Activated T-helper 1 cell treated with anti-CD3 and anti-CD28 coated beads, Interleukin-2, amount 50 U/mL, for 16 hours (primary cell): Measurements from ENCODE around the gene SEC61A1.

Experiments used
- DNase-seq, 2 donors: peaks; one replicate each; pipeline ENCODE4 v3.0.0-alpha.2; 2020; ENCODE audit warnings: low read depth in 1 of 2, low spot score in 1 of 2

The SEC61A1 gene

DNA sequence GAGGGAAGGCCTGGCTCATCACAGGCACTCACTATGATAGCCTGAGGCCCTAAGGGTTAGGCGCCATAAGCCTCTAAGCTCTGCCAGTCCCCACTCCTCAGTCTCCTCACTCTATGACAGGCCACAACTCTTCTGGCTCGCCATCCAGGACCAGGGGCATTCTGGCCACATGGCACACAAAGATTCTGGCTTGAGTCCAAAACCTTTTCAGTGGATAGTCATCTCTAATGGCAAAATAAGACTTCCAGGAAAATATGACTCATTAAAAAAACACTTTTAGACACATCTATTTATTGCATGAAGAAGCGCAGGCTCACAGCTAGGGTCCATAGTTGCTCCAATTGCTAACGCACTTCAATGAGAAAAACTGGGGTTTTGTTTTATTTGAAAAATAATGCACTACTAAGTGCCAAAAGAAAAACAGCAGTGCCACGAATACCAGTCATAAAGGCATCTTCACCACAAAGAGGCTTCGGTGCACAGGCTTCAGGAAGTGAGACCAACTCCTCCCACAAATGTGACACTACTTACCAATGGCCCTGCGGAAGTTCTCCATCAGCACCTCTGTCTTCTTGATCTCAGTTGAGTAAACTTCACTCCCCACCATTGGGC lies 60.2 kb downstream of the SEC61A1 start:
- peak in 1 of 2 donors; percentile 5 for DNase-seq

- no peak for DNase-seq
These were observed 61.9 kb downstream of the SEC61A1 start for GRCh38 chr3:128113817-128114794.
